GM11168 (cell line): Measurements from ENCODE around the gene KBTBD4.

Experiments
- in situ Hi-C: fragments of 300-500 bp; cut with MboI; formaldehyde crosslinking; loops from one replicate; pipeline ENCODE4 v1.12.0; 2022; ENCODE audit warnings: low sequenced_read_pairs; ENCODE audit not compliant: unreplicated experiment

KBTBD4 gene

DNA sequence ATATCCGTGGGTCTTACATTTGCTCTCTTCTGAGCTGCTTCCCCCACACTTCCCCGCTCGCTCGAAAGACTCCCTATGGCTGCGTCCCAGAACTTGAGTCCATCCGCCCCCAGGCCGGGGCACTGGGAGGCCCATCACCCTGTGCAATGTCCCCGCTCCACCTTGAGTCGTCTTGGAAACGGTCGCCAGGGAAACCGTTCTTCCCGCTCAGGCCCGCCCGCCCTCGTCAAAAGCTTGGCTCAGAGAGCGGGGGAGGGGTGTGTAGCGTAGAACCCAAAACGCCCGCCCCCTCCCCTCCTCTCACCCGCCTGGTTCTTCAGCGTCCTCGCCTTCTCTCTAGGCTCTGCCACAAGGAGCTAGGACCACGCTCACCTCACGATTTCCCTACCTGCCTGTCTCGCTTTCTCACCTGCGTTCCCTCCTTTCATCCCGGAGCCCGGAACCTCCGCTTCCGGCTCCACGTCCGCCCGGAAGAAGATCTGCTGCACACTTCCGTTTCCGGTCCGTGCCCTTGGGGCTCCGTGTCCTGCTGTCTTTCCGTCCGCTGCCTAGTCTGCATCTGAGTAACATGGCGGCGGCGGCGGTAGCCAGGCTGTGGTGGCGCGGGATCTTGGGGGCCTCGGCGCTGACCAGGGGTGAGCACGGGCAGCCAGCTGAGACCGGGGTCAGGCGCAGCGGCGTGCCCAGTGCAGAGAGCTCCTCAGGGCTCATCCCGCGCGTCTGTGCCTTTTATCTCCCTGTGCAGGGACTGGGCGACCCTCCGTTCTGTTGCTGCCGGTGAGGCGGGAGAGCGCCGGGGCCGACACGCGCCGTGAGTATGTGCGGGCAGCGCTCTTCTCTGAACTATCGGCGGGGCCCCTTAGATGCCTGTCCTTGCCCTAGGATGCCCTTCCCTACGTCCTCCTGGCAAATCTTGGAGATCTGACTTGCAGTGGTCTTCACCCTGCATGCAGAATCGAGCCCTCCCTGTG, at the start of gene KBTBD4, which contains the start of gene NDUFS3:
KBTBD4 (minus strand) TSS at position 447 of the 971 bp plus-strand sequence; CDS start at position 428, 19 bp downstream.
NDUFS3 (plus strand) TSS at position 551 of the 971 bp plus-strand sequence; CDS start at position 569, 18 bp downstream.
- in situ Hi-C loops = no loop called here

GRCh38 chr11:47628026-47628425, 49.3 kb upstream of the KBTBD4 start:
- in situ Hi-C loops = loop anchor here (10.0 kb wide), 1 partner anchor 197 kb away; no protein-coding TSS in a partner anchor

DNA sequence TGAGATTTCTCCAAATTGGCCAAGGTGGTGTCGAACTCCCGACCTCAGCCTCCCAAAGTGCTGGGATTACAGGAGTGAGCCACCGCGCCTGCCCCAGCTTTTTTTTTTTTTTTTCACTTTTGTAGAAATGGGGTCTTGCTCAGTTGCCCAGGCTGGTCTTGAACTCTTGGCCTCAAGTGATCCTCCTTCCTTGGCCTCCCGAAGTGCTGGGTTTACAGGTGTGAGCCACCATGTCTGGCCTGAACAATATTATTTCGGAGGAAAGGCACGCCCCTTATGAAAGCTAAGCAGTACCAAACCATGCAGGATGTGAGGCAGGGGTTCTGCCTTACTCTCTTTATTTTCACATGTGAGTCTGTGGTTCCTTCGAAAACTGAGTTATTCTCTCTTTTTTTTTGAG, 47.5 kb upstream of the KBTBD4 start:
- in situ Hi-C loops = loop anchor here (10.0 kb wide), 1 partner anchor 199 kb away; no protein-coding TSS in a partner anchor

DNA sequence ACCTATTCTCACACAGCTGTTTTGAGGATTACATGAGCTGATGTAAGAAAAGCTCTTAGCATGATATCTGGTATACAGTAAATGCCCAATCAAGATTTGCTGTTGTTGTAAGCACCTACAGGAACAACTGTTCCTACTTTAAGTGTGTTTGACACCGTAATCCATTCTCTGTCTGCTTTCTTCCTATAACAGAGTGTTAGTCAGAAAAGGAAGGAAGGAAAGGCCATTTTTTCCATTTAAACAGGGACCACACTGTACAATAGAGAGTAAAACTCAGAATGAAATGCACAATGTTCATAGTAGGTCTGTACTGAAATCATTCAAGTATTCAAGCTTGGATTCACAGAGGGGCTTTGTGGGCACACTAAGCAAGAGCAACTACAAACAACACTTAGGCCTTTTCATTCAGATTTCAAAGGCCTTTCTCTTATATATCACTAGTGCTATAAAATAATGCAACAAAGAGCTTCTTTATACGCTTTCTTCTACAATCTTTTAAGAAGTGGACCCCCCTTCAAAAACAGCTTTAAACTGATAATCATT, 42.1 kb upstream of the KBTBD4 start:
- in situ Hi-C loops = loop anchor here (10.0 kb wide), 1 partner anchor 204 kb away; no protein-coding TSS in a partner anchor

DNA sequence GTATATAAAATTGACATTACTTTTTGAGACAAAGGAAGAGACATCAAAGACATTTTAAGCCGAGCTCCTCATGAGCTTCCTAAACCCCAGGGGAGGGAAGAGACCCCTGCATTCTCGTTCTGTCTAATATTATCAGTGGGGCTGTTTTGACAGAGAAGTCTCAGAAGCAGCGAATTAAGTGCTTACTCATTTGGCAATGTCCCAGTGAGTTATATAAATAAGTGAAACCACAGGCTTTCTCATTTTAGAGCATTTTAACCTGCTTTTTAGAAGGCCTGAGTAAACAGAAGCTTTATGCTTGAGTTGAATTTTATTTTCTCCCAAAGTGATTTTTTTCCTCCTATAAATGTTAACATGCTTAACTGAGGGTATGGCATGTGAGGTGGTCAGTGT, 38.6 kb upstream of the KBTBD4 start:
- in situ Hi-C loops = no loop called here

GRCh38 chr11:47616726-47617416, 38.1 kb upstream of the KBTBD4 start:
- in situ Hi-C loops = no loop called here

GRCh38 chr11:47615249-47615648, 36.5 kb upstream of the KBTBD4 start:
- in situ Hi-C loops = no loop called here

DNA sequence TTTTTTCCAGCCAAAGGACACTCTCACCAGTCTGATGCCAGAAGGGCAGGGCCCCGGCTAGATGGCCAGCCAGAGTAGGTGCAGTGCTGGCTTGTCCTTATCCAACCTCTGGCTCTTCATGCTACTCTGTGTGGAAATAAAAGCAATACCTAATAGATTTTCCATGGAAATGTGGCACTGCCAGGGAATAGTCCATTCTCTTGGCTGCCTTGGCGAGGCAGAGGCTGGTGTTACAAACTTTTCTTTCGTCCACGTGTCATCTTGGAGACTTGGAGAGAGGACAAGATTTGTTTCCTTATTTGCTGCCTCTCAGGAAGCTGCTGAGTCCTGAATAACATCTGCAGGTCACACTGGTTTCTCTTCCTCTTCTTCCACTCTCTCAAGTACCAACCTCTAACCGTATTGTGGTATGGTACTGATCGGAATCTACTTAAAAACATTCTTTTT, 32.6 kb upstream of the KBTBD4 start:
- in situ Hi-C loops = no loop called here

DNA sequence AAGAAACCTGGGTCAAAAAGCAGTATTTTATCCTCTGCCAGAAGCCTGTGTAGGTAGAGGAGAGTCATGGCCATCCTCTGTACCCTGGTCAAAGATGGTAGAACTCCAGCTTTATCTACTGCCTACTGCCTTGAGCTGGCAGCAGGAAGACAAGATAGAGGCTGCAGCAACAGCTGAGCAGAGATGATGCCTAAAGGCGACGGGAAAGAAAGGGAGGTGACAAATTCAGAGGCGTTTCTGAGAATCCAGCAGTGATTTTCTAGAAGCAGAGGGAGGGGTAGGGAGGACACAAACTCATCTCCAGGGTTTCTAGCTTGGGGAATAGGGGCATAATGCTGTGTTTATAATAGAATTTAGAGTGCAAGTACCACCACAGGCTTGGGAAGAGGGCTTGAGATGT, 30.9 kb upstream of the KBTBD4 start:
- in situ Hi-C loops = no loop called here

- in situ Hi-C loops = no loop called here
Observed at GRCh38 chr11:47607380-47607779, 28.6 kb upstream of the KBTBD4 start.

DNA sequence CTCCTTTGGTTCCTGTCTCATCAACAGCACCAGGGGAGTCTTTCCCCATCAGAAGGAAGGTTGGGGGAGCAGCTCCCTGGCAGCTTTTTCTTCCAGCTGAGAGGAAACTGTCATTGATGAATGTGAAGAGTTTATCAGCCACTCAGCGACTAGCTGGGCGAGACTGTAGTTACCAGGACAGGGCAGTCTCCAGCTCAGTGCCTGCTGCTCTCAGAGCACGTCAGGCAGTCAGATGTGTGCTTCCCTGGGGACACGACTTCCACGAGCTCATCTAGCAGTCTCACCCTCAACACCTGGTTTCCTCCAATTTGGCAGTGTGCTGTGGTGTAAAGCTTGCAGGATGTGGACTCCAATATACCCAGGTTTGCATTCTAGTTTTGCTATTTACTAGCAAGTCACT, 28.0 kb upstream of the KBTBD4 start:
- in situ Hi-C loops = no loop called here

DNA sequence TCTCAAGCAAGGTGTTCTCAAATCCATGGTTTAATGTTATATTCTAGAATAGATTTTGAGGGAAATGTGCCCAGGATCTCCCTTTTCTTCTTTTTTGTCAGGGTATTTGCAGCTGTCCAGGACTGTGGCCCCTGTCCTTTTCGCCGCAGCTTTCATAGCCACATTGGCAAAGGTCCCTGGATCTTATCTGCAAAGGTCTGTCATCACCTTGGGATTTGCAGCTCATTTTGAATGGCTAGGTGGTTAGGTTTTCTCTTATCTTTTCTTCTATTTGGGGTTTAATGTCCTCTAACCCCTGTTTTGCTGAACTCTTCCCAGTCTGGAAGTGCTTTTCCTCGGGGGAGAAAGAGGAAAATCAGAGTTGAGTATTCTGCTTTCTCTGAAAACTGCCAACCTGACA, 27.2 kb upstream of the KBTBD4 start:
- in situ Hi-C loops = no loop called here

DNA sequence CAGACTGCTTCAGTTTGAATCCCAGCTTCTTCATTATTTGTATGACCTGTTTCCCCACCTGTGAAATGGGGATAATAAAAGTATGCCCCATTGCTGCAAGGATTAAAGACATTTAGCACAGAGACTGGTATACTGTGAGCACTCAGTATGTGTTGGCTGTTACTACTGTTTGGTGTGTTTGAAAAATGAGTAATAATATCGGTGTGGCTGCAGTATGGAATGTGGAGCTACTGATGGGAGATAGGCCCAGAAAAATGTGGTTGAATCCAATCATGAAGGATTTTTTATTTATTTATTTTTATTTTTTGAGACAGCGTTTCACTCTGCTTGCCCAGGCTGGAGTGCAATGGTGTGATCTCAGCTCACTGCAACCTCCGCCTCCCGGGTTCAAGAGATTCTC, 24.5 kb upstream of the KBTBD4 start:
- in situ Hi-C loops = no loop called here

GRCh38 chr11:47599902-47600301, 21.1 kb upstream of the KBTBD4 start:
- in situ Hi-C loops = no loop called here

DNA sequence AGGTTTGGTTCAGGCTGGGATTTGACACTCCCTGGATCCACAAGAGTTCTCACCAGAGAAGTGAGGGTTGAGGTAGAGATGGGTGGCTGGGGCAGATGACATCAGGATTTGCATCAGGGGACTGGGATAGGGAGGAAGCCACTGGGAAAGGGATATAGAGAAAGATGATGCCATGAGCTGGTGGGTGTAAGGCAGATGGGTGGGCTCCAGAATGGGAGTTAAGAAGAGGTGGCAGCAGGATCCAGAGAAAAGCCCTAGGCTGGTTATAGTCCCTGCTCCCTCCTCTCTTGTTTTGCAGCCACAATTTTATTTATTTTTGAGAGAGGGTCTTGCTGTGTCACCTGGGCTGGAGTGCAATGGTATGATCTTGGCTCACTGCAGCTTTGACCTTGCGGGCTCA, 17.2 kb upstream of the KBTBD4 start:
- in situ Hi-C loops = no loop called here

GRCh38 chr11:47595029-47595428, 16.3 kb upstream of the KBTBD4 start:
- in situ Hi-C loops = no loop called here

GRCh38 chr11:47593934-47594855, 15.4 kb upstream of the KBTBD4 start, which contains the start of gene C1QTNF4:
Gene C1QTNF4 (minus strand): TSS chr11:47594411. CDS start chr11:47590810, 3,601 bp downstream.
- in situ Hi-C loops = no loop called here

- in situ Hi-C loops = no loop called here
Observed at GRCh38 chr11:47593492-47593933, 14.7 kb upstream of the KBTBD4 start.

GRCh38 chr11:47592970-47593369, 14.2 kb upstream of the KBTBD4 start:
- in situ Hi-C loops = no loop called here
